Ishikawa (cell line): ENCODE measurements around the gene BAD.

Experiments used
- CEBPB ChIP-seq: IDR thresholded peaks from 2 replicates; pipeline ENCODE4 v1.6.1; 2012
- CREB1 ChIP-seq: IDR thresholded peaks from 2 replicates; pipeline ENCODE4 v1.6.1; 2012; ENCODE audit warnings: low read depth
- EGR1 ChIP-seq: IDR thresholded peaks from 2 replicates; pipeline ENCODE4 v1.6.1; 2012
- EP300 ChIP-seq: IDR thresholded peaks from 2 replicates; pipeline ENCODE4 v1.6.1; 2012; ENCODE audit warnings: borderline replicate concordance
- FOXM1 ChIP-seq: IDR thresholded peaks from 2 replicates; pipeline ENCODE4 v1.6.1; 2012; ENCODE audit warnings: low read depth, borderline replicate concordance
- NFIC ChIP-seq: IDR thresholded peaks from 2 replicates; pipeline ENCODE4 v1.6.1; 2012
- RAD21 ChIP-seq: IDR thresholded peaks from 2 replicates; pipeline ENCODE4 v1.6.1; 2012; ENCODE audit warnings: low read depth
- TAF1 ChIP-seq: IDR thresholded peaks from 2 replicates; pipeline ENCODE4 v1.6.1; 2012; ENCODE audit warnings: low read depth, mild to moderate bottlenecking
- TCF12 ChIP-seq: IDR thresholded peaks from 2 replicates; pipeline ENCODE4 v1.6.1; 2012; ENCODE audit warnings: low read depth
- TEAD4 ChIP-seq: IDR thresholded peaks from 2 replicates; pipeline ENCODE4 v1.6.1; 2012
- YY1 ChIP-seq: IDR thresholded peaks from 2 replicates; pipeline ENCODE4 v1.6.1; 2012; ENCODE audit warnings: low read depth
- ZBTB7A ChIP-seq: IDR thresholded peaks from 2 replicates; pipeline ENCODE4 v1.6.1; 2012; ENCODE audit warnings: low read depth
- TF ChIP-seq, protein P1 (sequence below): IDR thresholded peaks from 2 replicates; pipeline ENCODE4 v1.6.1; 2012
- TF ChIP-seq, protein P2 (sequence below): IDR thresholded peaks from 2 replicates; pipeline ENCODE4 v1.6.1; 2012; ENCODE audit warnings: low read depth, mild to moderate bottlenecking
- TF ChIP-seq, protein P3 (sequence below): IDR thresholded peaks from 2 replicates; pipeline ENCODE4 v1.6.1; 2012

BAD gene

DNA sequence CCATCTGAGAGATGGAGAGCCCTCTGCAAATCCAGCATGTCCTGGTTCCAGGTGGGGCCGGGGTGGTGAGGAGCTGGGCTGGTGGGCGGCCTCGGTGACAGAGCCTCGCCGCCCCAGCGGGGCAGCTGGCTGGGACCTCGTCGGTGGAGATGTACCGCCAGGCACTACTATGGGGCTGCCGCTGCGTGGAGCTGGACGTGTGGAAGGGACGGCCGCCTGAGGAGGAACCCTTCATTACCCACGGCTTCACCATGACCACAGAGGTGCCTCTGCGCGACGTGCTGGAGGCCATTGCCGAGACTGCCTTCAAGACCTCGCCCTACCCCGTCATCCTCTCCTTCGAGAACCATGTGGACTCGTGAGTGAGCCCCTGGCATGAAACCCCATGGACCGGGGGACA is 26.1 kb downstream of the BAD start:
- no peak for TF ChIP-seq ZBTB7A
- TF ChIP-seq YY1 = no peak
- TF ChIP-seq, protein P1, sequence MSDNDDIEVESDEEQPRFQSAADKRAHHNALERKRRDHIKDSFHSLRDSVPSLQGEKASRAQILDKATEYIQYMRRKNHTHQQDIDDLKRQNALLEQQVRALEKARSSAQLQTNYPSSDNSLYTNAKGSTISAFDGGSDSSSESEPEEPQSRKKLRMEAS = no peak
- no peak for TF ChIP-seq EP300
- TF ChIP-seq TAF1 = no peak
- TF ChIP-seq, protein P2, sequence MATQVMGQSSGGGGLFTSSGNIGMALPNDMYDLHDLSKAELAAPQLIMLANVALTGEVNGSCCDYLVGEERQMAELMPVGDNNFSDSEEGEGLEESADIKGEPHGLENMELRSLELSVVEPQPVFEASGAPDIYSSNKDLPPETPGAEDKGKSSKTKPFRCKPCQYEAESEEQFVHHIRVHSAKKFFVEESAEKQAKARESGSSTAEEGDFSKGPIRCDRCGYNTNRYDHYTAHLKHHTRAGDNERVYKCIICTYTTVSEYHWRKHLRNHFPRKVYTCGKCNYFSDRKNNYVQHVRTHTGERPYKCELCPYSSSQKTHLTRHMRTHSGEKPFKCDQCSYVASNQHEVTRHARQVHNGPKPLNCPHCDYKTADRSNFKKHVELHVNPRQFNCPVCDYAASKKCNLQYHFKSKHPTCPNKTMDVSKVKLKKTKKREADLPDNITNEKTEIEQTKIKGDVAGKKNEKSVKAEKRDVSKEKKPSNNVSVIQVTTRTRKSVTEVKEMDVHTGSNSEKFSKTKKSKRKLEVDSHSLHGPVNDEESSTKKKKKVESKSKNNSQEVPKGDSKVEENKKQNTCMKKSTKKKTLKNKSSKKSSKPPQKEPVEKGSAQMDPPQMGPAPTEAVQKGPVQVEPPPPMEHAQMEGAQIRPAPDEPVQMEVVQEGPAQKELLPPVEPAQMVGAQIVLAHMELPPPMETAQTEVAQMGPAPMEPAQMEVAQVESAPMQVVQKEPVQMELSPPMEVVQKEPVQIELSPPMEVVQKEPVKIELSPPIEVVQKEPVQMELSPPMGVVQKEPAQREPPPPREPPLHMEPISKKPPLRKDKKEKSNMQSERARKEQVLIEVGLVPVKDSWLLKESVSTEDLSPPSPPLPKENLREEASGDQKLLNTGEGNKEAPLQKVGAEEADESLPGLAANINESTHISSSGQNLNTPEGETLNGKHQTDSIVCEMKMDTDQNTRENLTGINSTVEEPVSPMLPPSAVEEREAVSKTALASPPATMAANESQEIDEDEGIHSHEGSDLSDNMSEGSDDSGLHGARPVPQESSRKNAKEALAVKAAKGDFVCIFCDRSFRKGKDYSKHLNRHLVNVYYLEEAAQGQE = no peak
- TF ChIP-seq, protein P3, sequence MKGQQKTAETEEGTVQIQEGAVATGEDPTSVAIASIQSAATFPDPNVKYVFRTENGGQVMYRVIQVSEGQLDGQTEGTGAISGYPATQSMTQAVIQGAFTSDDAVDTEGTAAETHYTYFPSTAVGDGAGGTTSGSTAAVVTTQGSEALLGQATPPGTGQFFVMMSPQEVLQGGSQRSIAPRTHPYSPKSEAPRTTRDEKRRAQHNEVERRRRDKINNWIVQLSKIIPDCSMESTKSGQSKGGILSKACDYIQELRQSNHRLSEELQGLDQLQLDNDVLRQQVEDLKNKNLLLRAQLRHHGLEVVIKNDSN = no peak
- no peak for TF ChIP-seq EGR1
- no peak for TF ChIP-seq TCF12
- TF ChIP-seq FOXM1 = no peak
- TF ChIP-seq CEBPB = no peak
- no peak for TF ChIP-seq NFIC
- TF ChIP-seq CREB1 = no peak
- no peak for TF ChIP-seq RAD21

DNA sequence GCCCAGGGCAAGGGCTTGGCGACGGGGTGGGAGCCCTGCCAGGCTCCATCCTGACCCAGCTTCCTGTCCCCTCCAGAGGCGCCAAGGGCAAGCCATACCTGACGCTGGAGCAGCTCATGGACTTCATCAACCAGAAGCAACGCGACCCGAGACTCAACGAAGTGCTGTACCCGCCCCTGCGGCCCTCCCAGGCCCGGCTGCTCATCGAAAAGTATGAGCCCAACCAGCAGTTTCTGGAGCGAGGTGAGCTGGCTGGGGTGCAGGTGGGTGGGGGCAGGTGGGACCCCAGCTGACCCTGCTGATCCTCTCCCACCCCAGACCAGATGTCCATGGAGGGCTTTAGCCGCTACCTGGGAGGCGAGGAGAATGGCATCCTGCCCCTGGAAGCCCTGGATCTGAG is 28.2 kb downstream of the BAD start:
- TF ChIP-seq EGR1 (no peak), EP300 (no peak), NFIC (no peak), RAD21 (no peak), CREB1 (no peak), ZBTB7A (no peak), FOXM1 (no peak), TEAD4 (no peak), CEBPB (no peak), TAF1 (no peak), TCF12 (no peak), YY1 (no peak)
- TF ChIP-seq, protein P1 = no peak
- TF ChIP-seq, protein P3 = no peak
- TF ChIP-seq, protein P2 = no peak

DNA sequence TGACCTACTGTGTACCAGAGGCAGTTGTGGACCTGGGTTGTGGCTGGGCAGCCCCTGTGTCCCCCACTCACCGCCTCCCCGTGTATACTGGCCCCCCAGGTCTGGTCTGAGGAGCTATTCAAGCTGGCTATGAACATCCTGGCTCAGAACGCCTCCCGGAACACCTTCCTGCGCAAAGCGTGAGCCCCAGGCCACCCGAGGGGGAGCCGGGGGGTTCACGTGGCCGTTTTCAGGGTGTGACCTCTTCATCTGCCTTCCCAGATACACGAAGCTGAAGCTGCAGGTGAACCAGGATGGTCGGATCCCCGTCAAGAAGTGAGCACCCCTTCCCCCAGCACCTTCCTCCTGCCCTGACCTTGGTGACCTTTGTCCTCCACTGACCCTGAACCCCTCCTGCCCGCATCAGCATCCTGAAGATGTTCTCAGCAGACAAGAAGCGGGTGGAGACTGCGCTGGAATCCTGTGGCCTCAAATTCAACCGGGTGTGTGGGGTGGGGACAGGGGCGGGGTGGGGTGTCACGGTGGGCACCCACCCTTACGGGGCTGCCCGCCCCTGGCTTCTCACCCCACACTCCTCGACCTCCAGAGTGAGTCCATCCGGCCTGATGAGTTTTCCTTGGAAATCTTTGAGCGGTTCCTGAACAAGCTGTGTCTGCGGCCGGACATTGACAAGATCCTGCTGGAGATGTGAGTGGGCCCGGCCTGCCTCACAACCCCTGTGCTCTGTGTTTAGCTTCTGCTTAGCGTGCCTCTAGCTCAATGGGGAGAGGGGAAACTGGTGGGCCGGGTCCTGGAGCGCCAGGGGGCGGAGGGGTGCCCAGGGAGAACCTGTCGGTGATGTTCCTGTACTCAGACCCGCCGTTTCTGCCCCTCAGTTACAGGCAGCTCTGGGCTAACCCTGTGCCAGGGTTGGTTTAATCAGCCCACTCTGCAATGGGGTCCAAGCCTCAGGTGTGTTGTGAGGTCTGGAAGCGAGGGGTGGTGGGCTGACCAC is 29.0 kb downstream of the BAD start:
- TF ChIP-seq EP300 (no peak), TCF12 (no peak), YY1 (no peak), FOXM1 (no peak), CEBPB (no peak), TAF1 (no peak), CREB1 (no peak), RAD21 (no peak), ZBTB7A (no peak), TEAD4 (no peak)
- TF ChIP-seq, protein P3 = no peak
- TF ChIP-seq, protein P1 = no peak
- TF ChIP-seq, protein P2 = no peak
